Activated CD8-positive, alpha-beta memory T cell treated with anti-CD3 and anti-CD28 coated beads, Interleukin-2, amount 10 ng/mL, durations not matched to agents 7 days and 5 days (primary cell): ENCODE results near the gene TTC23. TPM values are rescaled to one million over a fixed set of nuclear protein-coding genes. Genes with fewer than 3 reads are reported as not detected.

Experiments
- ATAC-seq: fragments of 150-1000 bp; cut with Tn5 transposase; one replicate; pipeline ENCODE4 v1.10.0; 2021; ENCODE audit warnings: moderate library complexity
- CTCF ChIA-PET: fragments of 350-600 bp; sonication (Branson Sonifier 250); formaldehyde crosslinking; loops from one replicate; lab custom pipeline; 2021; ENCODE audit warnings: antibody characterized with exemption; lab: Charles Lee
- DNase-seq: peaks from one replicate; pipeline ENCODE4 v3.0.0-alpha.2; 2020
- H3K27ac Mint-ChIP-seq: one replicate; pipeline ENCODE4 v1.8.0; 2021; ENCODE audit warnings: mild to moderate bottlenecking, mixed read lengths
- H3K27me3 Mint-ChIP-seq: one replicate; pipeline ENCODE4 v1.8.0; 2021; ENCODE audit warnings: mixed read lengths
- H3K36me3 Mint-ChIP-seq: one replicate; pipeline ENCODE4 v1.8.0; 2021; ENCODE audit warnings: mild to moderate bottlenecking, mixed read lengths
- H3K4me1 Mint-ChIP-seq: one replicate; pipeline ENCODE4 v1.8.0; 2021; ENCODE audit warnings: mixed read lengths
- H3K4me3 Mint-ChIP-seq: one replicate; pipeline ENCODE4 v1.8.0; 2021; ENCODE audit warnings: mild to moderate bottlenecking, moderate library complexity, mixed read lengths
- H3K9me3 Mint-ChIP-seq: one replicate; pipeline ENCODE4 v1.8.0; 2022; ENCODE audit warnings: low read depth, mixed read lengths
- total RNA-seq, 2 experiments: library from RNA; stranded (reverse); gene quantifications; one replicate each; pipeline ENCODE4 v1.2.3, GENCODE V29; 2021

TTC23 gene
- total RNA-seq, 2 experiments from 2014 or later: 1.2 TPM

- no peaks in the 10 kb centered on the region for H3K4me1 Mint-ChIP-seq
- H3K36me3 Mint-ChIP-seq: no peaks in the 10 kb centered on the region
- H3K27me3 Mint-ChIP-seq: peaks cover 7% of the 10 kb centered on the region
- H3K27ac Mint-ChIP-seq: no peak overlapping the region
- ATAC-seq (no peak), DNase-seq (no peak)
- CTCF ChIA-PET: no interaction called here
- no peak overlapping the region for H3K4me3 Mint-ChIP-seq
- H3K9me3 Mint-ChIP-seq: no peaks in the 10 kb centered on the region
Observed at GRCh38 chr15:99177679-99178078, 71.7 kb downstream of the TTC23 start.

- Mint-ChIP-seq H3K27me3 (peaks cover 2% of the 10 kb centered on the region), H3K4me3 (no peak overlapping the region), H3K36me3 (no peaks in the 10 kb centered on the region), H3K27ac (no peak overlapping the region), H3K4me1 (no peaks in the 10 kb centered on the region), H3K9me3 (no peaks in the 10 kb centered on the region)
- ATAC-seq: no peak
- DNase-seq: no peak
- CTCF ChIA-PET: no interaction called here
Observed at GRCh38 chr15:99176757-99177156, 72.6 kb downstream of the TTC23 start.

- Mint-ChIP-seq H3K36me3 (no peaks in the 10 kb centered on the region), H3K4me1 (no peaks in the 10 kb centered on the region), H3K27me3 (no peaks in the 10 kb centered on the region), H3K9me3 (no peaks in the 10 kb centered on the region), H3K4me3 (no peak overlapping the region), H3K27ac (no peak overlapping the region)
- DNase-seq (no peak), ATAC-seq (no peak)
- CTCF ChIA-PET: no interaction called here
Observed at GRCh38 chr15:99174567-99175395, 74.6 kb downstream of the TTC23 start.

- CTCF ChIA-PET: no interaction called here
- no peaks in the 10 kb centered on the region for H3K36me3 Mint-ChIP-seq
- no peak for DNase-seq
- H3K4me3 Mint-ChIP-seq: no peak overlapping the region
- H3K4me1 Mint-ChIP-seq: no peaks in the 10 kb centered on the region
- H3K9me3 Mint-ChIP-seq: no peaks in the 10 kb centered on the region
- ATAC-seq: no peak
- no peak overlapping the region for H3K27ac Mint-ChIP-seq
- no peaks in the 10 kb centered on the region for H3K27me3 Mint-ChIP-seq
Observed at GRCh38 chr15:99172989-99173388, 76.4 kb downstream of the TTC23 start.

- Mint-ChIP-seq H3K9me3 (no peaks in the 10 kb centered on the region), H3K36me3 (no peaks in the 10 kb centered on the region), H3K27ac (no peak overlapping the region), H3K4me1 (no peaks in the 10 kb centered on the region), H3K4me3 (no peak overlapping the region), H3K27me3 (no peaks in the 10 kb centered on the region)
- CTCF ChIA-PET: no interaction called here
- no peak for ATAC-seq
- DNase-seq: no peak
Observed at GRCh38 chr15:99172171-99172570, 77.2 kb downstream of the TTC23 start.

- H3K9me3 Mint-ChIP-seq: no peaks in the 10 kb centered on the region
- ATAC-seq (no peak), DNase-seq (no peak)
- CTCF ChIA-PET: interaction anchor here (1.4 kb wide), 1 partner anchor 67 kb away, joined by 5 read pairs; no protein-coding TSS in a partner anchor
- no peaks in the 10 kb centered on the region for H3K4me1 Mint-ChIP-seq
- H3K27me3 Mint-ChIP-seq: no peaks in the 10 kb centered on the region
- H3K36me3 Mint-ChIP-seq: no peaks in the 10 kb centered on the region
- no peak overlapping the region for H3K27ac Mint-ChIP-seq
- H3K4me3 Mint-ChIP-seq: no peak overlapping the region
Observed at GRCh38 chr15:99170476-99171065, 78.8 kb downstream of the TTC23 start.

- Mint-ChIP-seq H3K4me1 (no peaks in the 10 kb centered on the region), H3K9me3 (no peaks in the 10 kb centered on the region), H3K27me3 (no peaks in the 10 kb centered on the region), H3K36me3 (no peaks in the 10 kb centered on the region), H3K27ac (no peak overlapping the region), H3K4me3 (no peak overlapping the region)
- ATAC-seq (no peak), DNase-seq (no peak)
- CTCF ChIA-PET: interaction anchor here (1.4 kb wide), 1 partner anchor 66 kb away, joined by 5 read pairs; no protein-coding TSS in a partner anchor
Observed at GRCh38 chr15:99169769-99170311, 79.5 kb downstream of the TTC23 start.

GRCh38 chr15:99168601-99169580, 80.5 kb downstream of the TTC23 start:
- Mint-ChIP-seq H3K36me3 (no peaks in the 10 kb centered on the region), H3K27ac (no peak overlapping the region), H3K9me3 (no peaks in the 10 kb centered on the region), H3K27me3 (no peaks in the 10 kb centered on the region), H3K4me1 (no peaks in the 10 kb centered on the region), H3K4me3 (no peak overlapping the region)
- ATAC-seq (no peak), DNase-seq (no peak)
- CTCF ChIA-PET: interaction anchor here (1.4 kb wide), 1 partner anchor 65 kb away, joined by 5 read pairs; no protein-coding TSS in a partner anchor

- CTCF ChIA-PET: no interaction called here
- DNase-seq: no peak
- no peaks in the 10 kb centered on the region for H3K9me3 Mint-ChIP-seq
- peaks cover 6% of the 10 kb centered on the region for H3K4me1 Mint-ChIP-seq
- H3K27me3 Mint-ChIP-seq: no peaks in the 10 kb centered on the region
- H3K36me3 Mint-ChIP-seq: no peaks in the 10 kb centered on the region
- no peak for ATAC-seq
- no peak overlapping the region for H3K4me3 Mint-ChIP-seq
- no peak overlapping the region for H3K27ac Mint-ChIP-seq
Observed at GRCh38 chr15:99167640-99168039, 81.7 kb downstream of the TTC23 start.

GRCh38 chr15:99167201-99167600, 82.2 kb downstream of the TTC23 start:
- ATAC-seq: no peak

GRCh38 chr15:99165956-99166689, 83.3 kb downstream of the TTC23 start:
- ATAC-seq (no peak), DNase-seq (no peak)
- Mint-ChIP-seq H3K4me3 (no peak overlapping the region), H3K4me1 (peaks cover 6% of the 10 kb centered on the region), H3K9me3 (no peaks in the 10 kb centered on the region), H3K36me3 (no peaks in the 10 kb centered on the region), H3K27ac (no peak overlapping the region), H3K27me3 (no peaks in the 10 kb centered on the region)
- CTCF ChIA-PET: no interaction called here

More at GRCh38 chr15:99167201-99167600, 82.2 kb downstream of the TTC23 start:
- Mint-ChIP-seq H3K27ac (no peak overlapping the region), H3K9me3 (no peaks in the 10 kb centered on the region), H3K27me3 (no peaks in the 10 kb centered on the region), H3K4me1 (peaks cover 6% of the 10 kb centered on the region), H3K4me3 (no peak overlapping the region), H3K36me3 (no peaks in the 10 kb centered on the region)
- CTCF ChIA-PET: no interaction called here
- DNase-seq: no peak

- H3K27me3 Mint-ChIP-seq: no peaks in the 10 kb centered on the region
- ATAC-seq (no peak), DNase-seq (no peak)
- no peak overlapping the region for H3K27ac Mint-ChIP-seq
- H3K36me3 Mint-ChIP-seq: no peaks in the 10 kb centered on the region
- peaks cover 6% of the 10 kb centered on the region for H3K4me1 Mint-ChIP-seq
- no peak overlapping the region for H3K4me3 Mint-ChIP-seq
- CTCF ChIA-PET: no interaction called here
- no peaks in the 10 kb centered on the region for H3K9me3 Mint-ChIP-seq
Observed at GRCh38 chr15:99165020-99165790, 84.2 kb downstream of the TTC23 start.
